GM23338 (cell line): ENCODE data around the gene MYH14. TPM values are rescaled to one million over a fixed set of nuclear protein-coding genes. Genes with fewer than 3 reads are reported as not detected.

Experiments
- ATAC-seq: fragments of 200-7000 bp; cut with Tn5 transposase; 3 replicates; pipeline ENCODE4 v1.9.1; 2020
- DNase-seq: peaks from one replicate; pipeline ENCODE4 v3.0.0-alpha.2; 2015; ENCODE audit warnings: low spot score
- H2AFZ ChIP-seq: fragments of 200-600 bp; sonication (generic); 2 replicates; pipeline ENCODE4 v1.8.0; 2016; ENCODE audit warnings: antibody characterized with exemption, mild to moderate bottlenecking, moderate library complexity
- H3F3A ChIP-seq: fragments of 200-600 bp; sonication (generic); replicated peaks from 2 replicates; pipeline ENCODE4 v1.8.0; 2017; ENCODE audit warnings: antibody characterized with exemption, mixed run types, low read depth
- H3K27ac ChIP-seq: fragments of 200-600 bp; sonication (generic); 2 replicates; pipeline ENCODE4 v1.6.1; 2016; ENCODE audit warnings: low read depth
- H3K27me3 ChIP-seq: fragments of 200-600 bp; sonication (generic); 2 replicates; pipeline ENCODE4 v1.8.0; 2016; ENCODE audit warnings: mild to moderate bottlenecking, mixed run types, moderate library complexity; ENCODE audit not compliant: insufficient read depth
- H3K36me3 ChIP-seq: fragments of 200-600 bp; sonication (generic); 2 replicates; pipeline ENCODE4 v1.8.0; 2016; ENCODE audit warnings: mild to moderate bottlenecking; ENCODE audit not compliant: insufficient read depth
- H3K4me1 ChIP-seq: fragments of 200-600 bp; sonication (generic); 2 replicates; pipeline ENCODE4 v1.8.0; 2016; ENCODE audit warnings: mild to moderate bottlenecking, moderate library complexity; ENCODE audit not compliant: insufficient read depth
- H3K4me2 ChIP-seq: fragments of 200-600 bp; sonication (generic); 2 replicates; pipeline ENCODE4 v1.7.1; 2017; ENCODE audit warnings: mixed run types
- H3K4me3 ChIP-seq: fragments of 200-600 bp; sonication (generic); 2 replicates; pipeline ENCODE4 v1.6.1; 2016; ENCODE audit warnings: mixed run types
- H3K79me2 ChIP-seq: fragments of 200-600 bp; sonication (generic); replicated peaks from 2 replicates; pipeline ENCODE4 v1.8.0; 2017; ENCODE audit warnings: mild to moderate bottlenecking; ENCODE audit not compliant: insufficient read depth
- H3K9me2 ChIP-seq: fragments of 200-600 bp; sonication (generic); 2 replicates; pipeline ENCODE4 v1.8.0; 2017; ENCODE audit not compliant: insufficient read depth
- H4K20me1 ChIP-seq: fragments of 200-600 bp; sonication (generic); replicated peaks from 2 replicates; pipeline ENCODE4 v1.8.0; 2017; ENCODE audit warnings: mild to moderate bottlenecking; ENCODE audit not compliant: insufficient read depth
- H3K27ac Mint-ChIP-seq: 2 replicates; pipeline ENCODE4 v1.8.0; 2020; ENCODE audit warnings: inconsistent platforms, mild to moderate bottlenecking, moderate library complexity, mixed read lengths
- H3K27me3 Mint-ChIP-seq: 3 replicates; pipeline ENCODE4 v1.8.0; 2022; ENCODE audit warnings: low read depth, mild to moderate bottlenecking, moderate library complexity, mixed read lengths, inconsistent platforms; ENCODE audit not compliant: insufficient read depth, poor library complexity
- H3K36me3 Mint-ChIP-seq: 3 replicates; pipeline ENCODE4 v1.8.0; 2021; ENCODE audit warnings: low read depth, mild to moderate bottlenecking, inconsistent platforms, moderate library complexity, mixed read lengths
- H3K4me1 Mint-ChIP-seq: 3 replicates; pipeline ENCODE4 v1.8.0; 2020; ENCODE audit warnings: mild to moderate bottlenecking, inconsistent platforms, mixed read lengths
- H3K4me3 Mint-ChIP-seq: 3 replicates; pipeline ENCODE4 v1.8.0; 2021; ENCODE audit warnings: moderate library complexity, mild to moderate bottlenecking, inconsistent platforms, mixed read lengths
- H3K9me3 Mint-ChIP-seq: 3 replicates; pipeline ENCODE4 v1.8.0; 2020; ENCODE audit warnings: moderate library complexity, mild to moderate bottlenecking, inconsistent platforms, mixed read lengths
- CREB1 ChIP-seq: fragments of 250-450 bp; sonication (Bioruptor Pico); IDR thresholded peaks from 2 replicates; pipeline ENCODE4 v1.5.0; 2020; ENCODE audit warnings: low read depth, mild to moderate bottlenecking, moderate library complexity
- CTCF ChIP-seq, 2 experiments: fragments of 200-600 bp in 1 of 2; sonication (generic) in 1 of 2; conservative IDR thresholded peaks; 2 replicates each; pipeline versions ENCODE4 v1.5.1 to v1.6.1; 2016 to 2017; ENCODE audit warnings: antibody characterized with exemption in 2 of 2, low read depth in 2 of 2, mild to moderate bottlenecking in 2 of 2, moderate library complexity in 1 of 2
- ETS1 ChIP-seq: IDR thresholded peaks from 2 replicates; pipeline ENCODE4 v1.6.1; 2016; ENCODE audit warnings: antibody characterized with exemption
- EZH2 ChIP-seq: fragments of 200-600 bp; sonication (generic); IDR thresholded peaks from one replicate; pipeline ENCODE4 v1.8.0; 2017; ENCODE audit warnings: antibody characterized with exemption, mild to moderate bottlenecking, low read depth; ENCODE audit not compliant: unreplicated experiment
- EZH2phosphoT487 ChIP-seq: fragments of 200-600 bp; sonication (generic); IDR thresholded peaks from one replicate; pipeline ENCODE4 v1.8.1; 2018; ENCODE audit warnings: antibody characterized with exemption; ENCODE audit not compliant: unreplicated experiment
- JUNB ChIP-seq: IDR thresholded peaks from one replicate; pipeline ENCODE4 v1.6.1; 2016; ENCODE audit warnings: antibody characterized with exemption; ENCODE audit not compliant: unreplicated experiment
- NANOG ChIP-seq: IDR thresholded peaks from 2 replicates; pipeline ENCODE4 v1.6.1; 2016; ENCODE audit warnings: antibody characterized with exemption, borderline replicate concordance
- POLR2AphosphoS5 ChIP-seq: IDR thresholded peaks from 2 replicates; pipeline ENCODE4 v1.6.1; 2016; ENCODE audit warnings: antibody characterized with exemption, low read depth
- REST ChIP-seq: IDR thresholded peaks from one replicate; pipeline ENCODE4 v1.6.1; 2018; ENCODE audit warnings: antibody characterized with exemption; ENCODE audit not compliant: unreplicated experiment
- STAT1 ChIP-seq: IDR thresholded peaks from one replicate; pipeline ENCODE4 v1.6.1; 2016; ENCODE audit warnings: antibody characterized with exemption; ENCODE audit not compliant: unreplicated experiment
- ZNF114 ChIP-seq: fragments of 250-450 bp; sonication (Bioruptor Pico); IDR thresholded peaks from 2 replicates; pipeline ENCODE4 v1.5.0; 2020; ENCODE audit warnings: mild to moderate bottlenecking, moderate library complexity
- ZNF331 ChIP-seq: fragments of 250-450 bp; sonication (Bioruptor Pico); IDR thresholded peaks from 2 replicates; pipeline ENCODE4 v1.5.0; 2020; ENCODE audit warnings: low read depth, mild to moderate bottlenecking, moderate library complexity
- polyA plus RNA-seq: library from polyadenylated mRNA; unstranded; fragments of >200 nt; fragmentation: Nextera tagmentation; extraction: Ambion mirVana; gene quantifications from 2 replicates; pipeline ENCODE4 v1.2.1, GENCODE V29; 2016
- total RNA-seq: library from RNA; depleted of rRNA; stranded (reverse); fragments of >200 nt; shearing (Covaris generic); gene quantifications from 2 replicates; pipeline ENCODE4 v1.2.3, GENCODE V29; 2014
- TF ChIP-seq, protein P1 (sequence below): fragments of 250-450 bp; sonication (Bioruptor Pico); IDR thresholded peaks from 2 replicates; pipeline ENCODE4 v1.5.0; 2020; ENCODE audit warnings: mild to moderate bottlenecking, moderate library complexity

Gene MYH14
- total and polyA plus RNA-seq, 2 experiments from 2014 or later, result 25.5 to 27.5 TPM

GRCh38 chr19:50213925-50214324 lies 10.5 kb downstream of the MYH14 start:
- Histone ChIP-seq H3F3A (no peaks in the 10 kb centered on the region), H2AFZ (no peak overlapping the region), H3K79me2 (no peaks in the 10 kb centered on the region), H3K36me3 (no peaks in the 10 kb centered on the region), H3K4me1 (peaks cover 5% of the 10 kb centered on the region; the same call in 1 of the 2 replicates), H3K9me2 (no peaks in the 10 kb centered on the region), H3K27ac (no peak overlapping the region), H3K4me3 (no peak overlapping the region), H4K20me1 (no peaks in the 10 kb centered on the region), H3K4me2 (no peak overlapping the region), H3K27me3 (no peaks in the 10 kb centered on the region)
- Mint-ChIP-seq H3K9me3 (peaks cover 88% of the 10 kb centered on the region), H3K4me3 (no peak overlapping the region), H3K27me3 (peaks cover 2% of the 10 kb centered on the region), H3K36me3 (peaks cover 13% of the 10 kb centered on the region; the same call in 2 of the 3 replicates), H3K27ac (no peak overlapping the region), H3K4me1 (no peaks in the 10 kb centered on the region)
- ATAC-seq (no peak), DNase-seq (no peak)
- TF ChIP-seq REST, result no peak
- no peak for TF ChIP-seq ETS1
- TF ChIP-seq EZH2phosphoT487, result no peak
- TF ChIP-seq STAT1, result no peak
- no peak for TF ChIP-seq JUNB
- no peak for TF ChIP-seq ZNF114 (CRISPR knock-in tag)
- TF ChIP-seq POLR2AphosphoS5, result no peak
- TF ChIP-seq CTCF (conservative IDR thresholded peaks at IDR 0.05; ENCODE audit: low read depth in 2 of 2), result no peak
- TF ChIP-seq NANOG, result no peak
- no peak for TF ChIP-seq ZNF331
- no peak for TF ChIP-seq CREB1 (CRISPR knock-in tag)
- TF ChIP-seq, protein P1, sequence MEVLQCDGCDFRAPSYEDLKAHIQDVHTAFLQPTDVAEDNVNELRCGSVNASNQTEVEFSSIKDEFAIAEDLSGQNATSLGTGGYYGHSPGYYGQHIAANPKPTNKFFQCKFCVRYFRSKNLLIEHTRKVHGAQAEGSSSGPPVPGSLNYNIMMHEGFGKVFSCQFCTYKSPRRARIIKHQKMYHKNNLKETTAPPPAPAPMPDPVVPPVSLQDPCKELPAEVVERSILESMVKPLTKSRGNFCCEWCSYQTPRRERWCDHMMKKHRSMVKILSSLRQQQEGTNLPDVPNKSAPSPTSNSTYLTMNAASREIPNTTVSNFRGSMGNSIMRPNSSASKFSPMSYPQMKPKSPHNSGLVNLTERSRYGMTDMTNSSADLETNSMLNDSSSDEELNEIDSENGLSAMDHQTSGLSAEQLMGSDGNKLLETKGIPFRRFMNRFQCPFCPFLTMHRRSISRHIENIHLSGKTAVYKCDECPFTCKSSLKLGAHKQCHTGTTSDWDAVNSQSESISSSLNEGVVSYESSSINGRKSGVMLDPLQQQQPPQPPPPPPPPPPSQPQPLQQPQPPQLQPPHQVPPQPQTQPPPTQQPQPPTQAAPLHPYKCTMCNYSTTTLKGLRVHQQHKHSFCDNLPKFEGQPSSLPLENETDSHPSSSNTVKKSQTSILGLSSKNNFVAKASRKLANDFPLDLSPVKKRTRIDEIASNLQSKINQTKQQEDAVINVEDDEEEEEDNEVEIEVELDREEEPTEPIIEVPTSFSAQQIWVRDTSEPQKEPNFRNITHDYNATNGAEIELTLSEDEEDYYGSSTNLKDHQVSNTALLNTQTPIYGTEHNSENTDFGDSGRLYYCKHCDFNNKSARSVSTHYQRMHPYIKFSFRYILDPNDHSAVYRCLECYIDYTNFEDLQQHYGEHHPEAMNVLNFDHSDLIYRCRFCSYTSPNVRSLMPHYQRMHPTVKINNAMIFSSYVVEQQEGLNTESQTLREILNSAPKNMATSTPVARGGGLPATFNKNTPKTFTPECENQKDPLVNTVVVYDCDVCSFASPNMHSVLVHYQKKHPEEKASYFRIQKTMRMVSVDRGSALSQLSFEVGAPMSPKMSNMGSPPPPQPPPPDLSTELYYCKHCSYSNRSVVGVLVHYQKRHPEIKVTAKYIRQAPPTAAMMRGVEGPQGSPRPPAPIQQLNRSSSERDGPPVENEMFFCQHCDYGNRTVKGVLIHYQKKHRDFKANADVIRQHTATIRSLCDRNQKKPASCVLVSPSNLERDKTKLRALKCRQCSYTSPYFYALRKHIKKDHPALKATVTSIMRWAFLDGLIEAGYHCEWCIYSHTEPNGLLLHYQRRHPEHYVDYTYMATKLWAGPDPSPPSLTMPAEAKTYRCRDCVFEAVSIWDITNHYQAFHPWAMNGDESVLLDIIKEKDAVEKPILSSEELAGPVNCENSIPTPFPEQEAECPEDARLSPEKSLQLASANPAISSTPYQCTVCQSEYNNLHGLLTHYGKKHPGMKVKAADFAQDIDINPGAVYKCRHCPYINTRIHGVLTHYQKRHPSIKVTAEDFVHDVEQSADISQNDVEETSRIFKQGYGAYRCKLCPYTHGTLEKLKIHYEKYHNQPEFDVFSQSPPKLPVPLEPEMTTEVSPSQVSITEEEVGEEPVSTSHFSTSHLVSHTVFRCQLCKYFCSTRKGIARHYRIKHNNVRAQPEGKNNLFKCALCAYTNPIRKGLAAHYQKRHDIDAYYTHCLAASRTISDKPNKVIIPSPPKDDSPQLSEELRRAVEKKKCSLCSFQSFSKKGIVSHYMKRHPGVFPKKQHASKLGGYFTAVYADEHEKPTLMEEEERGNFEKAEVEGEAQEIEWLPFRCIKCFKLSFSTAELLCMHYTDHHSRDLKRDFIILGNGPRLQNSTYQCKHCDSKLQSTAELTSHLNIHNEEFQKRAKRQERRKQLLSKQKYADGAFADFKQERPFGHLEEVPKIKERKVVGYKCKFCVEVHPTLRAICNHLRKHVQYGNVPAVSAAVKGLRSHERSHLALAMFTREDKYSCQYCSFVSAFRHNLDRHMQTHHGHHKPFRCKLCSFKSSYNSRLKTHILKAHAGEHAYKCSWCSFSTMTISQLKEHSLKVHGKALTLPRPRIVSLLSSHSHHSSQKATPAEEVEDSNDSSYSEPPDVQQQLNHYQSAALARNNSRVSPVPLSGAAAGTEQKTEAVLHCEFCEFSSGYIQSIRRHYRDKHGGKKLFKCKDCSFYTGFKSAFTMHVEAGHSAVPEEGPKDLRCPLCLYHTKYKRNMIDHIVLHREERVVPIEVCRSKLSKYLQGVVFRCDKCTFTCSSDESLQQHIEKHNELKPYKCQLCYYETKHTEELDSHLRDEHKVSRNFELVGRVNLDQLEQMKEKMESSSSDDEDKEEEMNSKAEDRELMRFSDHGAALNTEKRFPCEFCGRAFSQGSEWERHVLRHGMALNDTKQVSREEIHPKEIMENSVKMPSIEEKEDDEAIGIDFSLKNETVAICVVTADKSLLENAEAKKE, result no peak
- TF ChIP-seq EZH2, result no peak
